HG02885 (cell line): ENCODE results near the gene NDRG4.
"Not testable (repeated sequence)": the region's sequence is repeated elsewhere in the genome, so short reads cannot be mapped to it uniquely, and the experiment has no call there.

Experiments
- ATAC-seq: cut with Tn5 transposase; IDR thresholded peaks from one replicate; pipeline ENCODE4 v1.9.1; 2021; ENCODE audit warnings: mild to moderate bottlenecking; ENCODE audit not compliant: unreplicated experiment, poor library complexity

The NDRG4 gene

DNA sequence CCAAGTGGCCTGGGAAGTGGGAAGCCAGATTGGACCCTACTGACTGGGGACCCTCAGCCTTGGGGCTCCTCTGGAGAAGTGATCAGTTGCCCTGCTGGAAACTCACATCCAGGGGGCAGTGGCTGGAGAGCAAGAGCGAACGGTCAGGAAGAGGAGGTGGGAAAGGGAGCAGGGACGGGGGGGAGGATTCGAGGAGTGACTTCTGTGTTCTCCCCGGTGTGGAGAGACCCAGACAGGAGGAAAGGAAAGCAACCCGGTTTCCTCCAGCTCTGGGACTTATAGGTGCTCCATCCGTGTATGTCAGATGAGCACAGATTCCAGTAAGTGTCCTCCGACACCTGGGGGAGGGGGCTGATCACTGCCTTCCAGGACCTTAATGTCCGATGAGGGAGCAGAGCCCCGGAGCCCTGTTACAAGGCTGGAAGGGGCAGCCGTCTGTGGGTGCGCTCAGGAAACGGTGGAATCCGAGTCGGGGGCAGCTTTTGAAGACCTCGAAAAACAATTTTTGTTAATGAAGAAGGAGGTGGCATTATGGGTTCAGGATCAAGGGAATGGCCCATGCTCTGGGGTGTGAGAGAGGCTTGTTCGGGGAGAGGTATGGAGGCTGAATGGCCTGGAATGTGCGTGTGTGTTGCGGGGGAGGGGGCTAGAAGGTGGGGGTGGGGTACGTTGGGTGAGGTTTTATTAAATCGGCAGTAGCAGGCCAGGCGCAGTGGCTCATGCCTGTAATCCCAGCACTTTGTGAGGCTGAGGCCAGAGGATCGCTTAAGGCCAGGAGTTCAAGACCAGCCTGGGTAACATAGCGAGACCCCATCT lies 34.8 kb upstream of the NDRG4 start:
- no peak for ATAC-seq

- ATAC-seq, result no peak
Measured at GRCh38 chr16:58465817-58466216, 34.1 kb upstream of the NDRG4 start.

GRCh38 chr16:58466396-58466795 lies 33.5 kb upstream of the NDRG4 start:
- ATAC-seq, result no peak

- ATAC-seq, result no peak
Measured at GRCh38 chr16:58467905-58468304, 32.0 kb upstream of the NDRG4 start.

DNA sequence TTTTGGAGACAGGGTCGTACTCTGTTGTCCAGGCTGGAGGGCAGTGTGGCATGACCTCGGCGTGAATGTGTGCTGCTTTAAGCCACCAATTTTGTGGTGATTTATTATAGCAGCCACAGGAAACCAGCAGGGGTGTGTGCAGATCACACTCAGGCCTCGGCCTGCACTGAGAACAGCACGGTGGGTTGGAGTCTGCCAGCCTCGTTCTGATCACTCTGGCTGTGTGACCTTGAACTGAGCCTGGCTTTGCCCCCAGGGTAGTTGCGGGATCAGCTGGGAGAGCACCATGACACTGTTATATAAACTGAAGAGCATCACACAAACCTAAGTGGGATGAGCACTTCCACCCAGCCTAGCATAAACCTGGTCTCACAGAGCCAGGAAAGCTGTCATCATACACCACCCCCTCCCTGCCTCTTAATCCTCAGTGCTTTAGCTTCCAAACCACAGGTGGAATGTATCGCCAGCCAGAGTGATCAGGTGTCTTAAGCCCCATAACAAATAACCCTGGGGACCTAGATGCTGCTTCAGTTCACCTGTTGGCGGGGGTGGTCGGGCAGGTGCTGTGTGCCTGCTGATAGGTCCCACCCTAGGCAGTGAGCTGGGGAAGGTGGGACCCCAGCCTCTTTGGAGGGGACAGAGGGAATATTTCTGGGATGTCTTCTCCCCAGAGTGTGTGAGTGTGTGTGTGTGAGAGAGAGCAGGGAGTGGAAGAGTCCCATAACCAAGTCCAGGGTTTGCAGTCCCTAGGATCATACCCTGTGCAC lies 28.6 kb upstream of the NDRG4 start:
- no peak for ATAC-seq

DNA sequence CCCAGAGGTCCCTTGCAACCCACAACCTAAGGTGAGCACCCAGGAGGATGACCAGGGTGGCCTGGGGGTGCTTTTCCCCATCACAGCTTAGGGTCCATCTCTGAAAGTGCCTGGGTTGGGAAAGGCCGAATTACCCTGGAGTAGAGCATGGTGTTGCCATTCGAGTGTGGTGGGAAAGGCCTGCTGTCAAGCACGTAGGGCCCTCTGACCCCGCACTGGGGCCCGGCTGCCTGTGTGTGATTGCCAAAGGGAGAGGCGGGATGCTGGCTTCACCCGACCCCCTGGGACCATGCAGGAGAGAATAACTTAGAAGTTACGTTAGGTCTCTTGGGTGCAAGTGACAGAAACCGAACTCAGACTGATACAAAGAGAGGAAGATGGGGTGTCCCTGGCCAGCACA lies 27.7 kb upstream of the NDRG4 start:
- no peak for ATAC-seq

- ATAC-seq, result no peak
Measured at GRCh38 chr16:58472827-58473226, 27.1 kb upstream of the NDRG4 start.

DNA sequence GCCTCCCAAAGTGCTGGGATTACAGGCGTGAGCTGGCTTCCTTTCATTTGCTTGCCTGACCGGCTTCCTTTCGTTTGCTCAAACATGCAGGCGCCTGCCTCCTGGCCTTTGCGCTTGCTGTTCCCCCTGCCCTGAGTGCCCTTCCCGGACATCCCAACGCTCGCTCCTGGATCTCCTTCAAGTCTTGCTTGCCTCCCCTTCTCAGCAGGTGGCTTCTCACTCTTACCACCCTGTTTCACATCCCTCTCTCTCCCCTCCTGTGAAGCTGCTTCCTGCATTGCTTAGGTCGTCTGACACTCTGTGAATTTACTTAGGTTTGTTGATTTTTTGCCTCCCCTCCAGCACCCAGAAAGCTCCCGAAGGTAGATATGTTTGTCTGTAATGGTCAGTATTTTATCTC lies 25.6 kb upstream of the NDRG4 start:
- no peak for ATAC-seq

GRCh38 chr16:58475091-58475619 lies 24.8 kb upstream of the NDRG4 start:
- no peak for ATAC-seq

DNA sequence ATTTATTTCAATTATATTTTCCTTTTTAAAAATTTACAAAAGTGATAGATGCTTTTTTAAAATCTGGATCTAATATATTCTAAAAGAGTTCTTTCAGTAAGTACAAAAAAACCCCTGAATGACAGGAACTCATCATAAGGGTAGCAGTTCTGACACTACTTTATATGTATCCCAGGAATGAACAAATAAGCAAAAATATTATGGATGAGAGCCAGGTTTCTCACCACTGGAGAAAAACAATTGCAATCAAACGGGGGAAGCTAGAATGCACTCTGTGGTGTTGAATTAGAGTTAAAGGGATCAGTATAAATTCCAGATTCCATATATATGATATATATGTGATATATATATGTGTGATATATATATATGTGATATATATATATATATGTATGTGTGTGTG lies 23.2 kb upstream of the NDRG4 start:
- no peak for ATAC-seq

- ATAC-seq, result no peak
Measured at GRCh38 chr16:58478427-58478826, 21.5 kb upstream of the NDRG4 start.

GRCh38 chr16:58481226-58481869 lies 18.6 kb upstream of the NDRG4 start:
- no peak for ATAC-seq

DNA sequence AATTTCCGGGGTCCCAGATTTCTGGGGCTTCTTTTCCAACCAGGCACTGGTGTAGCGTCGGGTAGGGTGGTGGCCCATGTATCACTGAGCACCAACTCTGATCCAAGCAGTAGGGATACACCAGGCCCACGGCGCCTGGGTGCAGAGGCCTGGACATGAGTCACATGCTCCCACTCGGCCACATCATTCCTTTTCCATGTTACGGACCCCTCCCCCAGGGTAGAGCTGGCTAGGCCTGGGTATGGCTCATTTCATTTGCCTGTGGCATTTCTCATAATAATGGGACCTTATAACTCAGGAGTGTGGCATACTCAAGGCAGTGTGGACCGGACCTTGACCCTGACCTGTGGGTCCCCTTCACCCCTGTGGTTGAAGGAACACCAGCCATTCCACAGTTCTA lies 18.0 kb upstream of the NDRG4 start:
- no peak for ATAC-seq

- no peak for ATAC-seq
Measured at GRCh38 chr16:58485184-58485887, 14.6 kb upstream of the NDRG4 start.

DNA sequence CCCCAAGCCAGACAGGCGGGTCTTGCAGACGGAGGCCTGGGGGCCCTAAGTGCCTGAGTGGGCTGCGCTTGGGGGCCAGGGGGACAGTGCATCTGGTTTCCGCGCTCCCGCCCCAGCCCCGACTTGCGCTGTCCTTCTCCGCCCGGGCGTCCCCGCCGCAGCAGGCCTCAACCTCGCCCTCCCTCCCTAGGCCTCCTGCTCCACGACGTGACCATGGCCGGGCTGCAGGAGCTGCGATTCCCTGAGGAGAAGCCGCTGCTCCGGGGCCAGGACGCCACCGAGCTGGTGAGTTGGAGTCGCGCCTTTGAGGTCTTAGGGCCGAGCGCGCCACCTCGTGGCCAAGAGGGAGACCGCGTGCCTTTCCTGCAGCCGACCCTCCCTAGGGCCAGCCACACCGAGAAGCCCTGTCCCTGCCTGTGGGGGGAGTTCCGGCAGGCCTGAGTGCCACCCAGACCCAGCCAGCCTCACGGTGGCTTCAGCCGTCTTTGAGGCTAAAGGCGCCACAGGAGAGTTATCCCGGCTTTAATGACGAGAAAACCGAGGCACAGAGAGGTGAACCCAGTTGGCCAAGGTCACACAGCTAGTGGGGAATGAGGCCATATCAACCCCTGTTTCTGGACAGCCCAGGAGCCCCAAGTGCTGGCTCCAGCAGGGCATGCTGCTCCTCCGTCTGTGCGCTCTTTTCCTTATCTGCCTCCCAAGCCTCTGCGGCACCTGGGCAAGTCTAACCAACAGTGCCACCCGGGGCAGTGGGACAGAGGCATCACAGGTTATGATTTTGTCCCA lies 12.2 kb upstream of the NDRG4 start:
- peak; percentile 79 for ATAC-seq

GRCh38 chr16:58488531-58488930 lies 11.4 kb upstream of the NDRG4 start:
- no peak for ATAC-seq

DNA sequence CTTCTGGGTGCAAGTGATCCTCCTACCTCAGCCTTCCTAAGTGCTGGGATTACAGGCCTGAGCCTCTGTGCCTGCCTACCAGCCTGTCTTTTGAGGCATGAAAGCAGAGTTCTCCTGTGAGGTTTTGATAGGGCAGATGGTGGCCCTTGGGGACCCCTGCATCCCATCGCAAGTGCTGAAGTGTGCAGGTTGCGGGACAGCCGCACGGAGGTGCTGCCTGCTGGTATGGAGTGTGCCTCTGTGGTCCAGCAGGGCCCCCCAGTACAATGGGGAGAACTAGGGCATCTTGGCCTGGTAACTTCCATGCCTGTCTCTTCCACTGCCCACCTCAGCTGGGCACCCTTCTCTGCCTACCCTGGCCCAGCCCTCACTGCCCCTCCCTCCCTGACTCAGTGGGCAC lies 9.9 kb upstream of the NDRG4 start:
- no peak for ATAC-seq

DNA sequence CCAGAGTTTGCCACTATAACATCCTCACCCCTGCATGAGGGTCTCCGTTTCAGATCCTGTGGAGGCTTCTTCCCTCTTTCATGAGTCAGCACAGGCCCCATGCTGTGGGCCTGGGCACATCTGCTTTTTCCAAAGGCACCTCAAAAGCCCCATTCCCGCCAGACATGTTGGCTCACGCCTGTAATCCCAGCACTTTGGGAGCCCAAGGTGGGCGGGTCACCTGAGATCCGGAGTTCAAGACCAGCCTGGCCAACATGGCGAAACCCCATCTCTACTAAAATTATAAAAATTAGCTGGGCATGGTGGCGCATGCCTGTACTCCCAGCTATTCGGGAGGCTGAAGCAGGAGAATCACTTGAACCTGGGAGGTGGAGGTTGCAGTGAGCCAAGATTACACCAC lies 9.4 kb upstream of the NDRG4 start:
- ATAC-seq, result not testable (repeated sequence)

GRCh38 chr16:58492066-58492465 lies 7.9 kb upstream of the NDRG4 start:
- ATAC-seq, result no peak

- no peak for ATAC-seq
Measured at GRCh38 chr16:58492735-58493134, 7.2 kb upstream of the NDRG4 start.
